K562 (cell line): Measurements from ENCODE around the gene BARX2. TPM values are rescaled to one million over a fixed set of nuclear protein-coding genes. Genes with fewer than 3 reads are reported as not detected.

Experiments
- ATAC-seq: fragments of 200-7000 bp; cut with Tn5 transposase; 3 replicates; pipeline ENCODE4 v1.9.1; 2020; ENCODE audit warnings: moderate library complexity
- BruUV-seq: library from RNA; stranded (reverse); fragments of 400-500 nt; replicated peaks from 2 replicates; lab custom pipeline; 2021; lab: Mats Ljungman, UMichigan
- CTCF ChIA-PET: fragments of 300-600 bp; formaldehyde crosslinking; extraction: SDS; loops from one replicate; lab custom pipeline; 2021; ENCODE audit warnings: low intra/inter-chr PET ratio; lab: Yijun Ruan, JAX
- POLR2A ChIA-PET: fragments of 300-600, 350-650 bp; sonication (Branson Sonifier 250); formaldehyde crosslinking; extraction: SDS; loops from one replicate; lab custom pipeline; 2021; ENCODE audit warnings: antibody characterized with exemption, inconsistent platforms; lab: Yijun Ruan, JAX
- DNase-seq, 4 experiments: peaks; one replicate each; pipeline versions ENCODE4 v3.0.0 to v3.0.0-alpha.2; 2011 to 2018; ENCODE audit warnings: low spot score in 3 of 4, mixed read lengths in 3 of 4; ENCODE audit errors: extremely low read depth in 1 of 4
- FAIRE-seq: peaks from 2 replicates; lab custom pipeline; 2011; peaks lifted over from hg19 to GRCh38; lab: Jason Lieb, UNC
- H2AFZ ChIP-seq: 2 replicates; pipeline ENCODE4 v1.6.0; 2011; ENCODE audit warnings: low read depth, low read length, control low read depth, inconsistent platforms
- H3K27ac ChIP-seq: fragments of 200-600 bp; 3 replicates; pipeline ENCODE4 v1.8.0; 2011; ENCODE audit warnings: low read depth, mild to moderate bottlenecking, control low read depth, inconsistent platforms, low read length, moderate library complexity, mixed read lengths; ENCODE audit errors: extremely low read depth
- H3K27me3 ChIP-seq, 2 experiments: fragments of 300-600 bp in 1 of 2; 2 replicates in 1 of 2; 3 replicates in 1 of 2; pipeline versions ENCODE4 v1.6.0 to v1.8.0; 2011; ENCODE audit warnings: inconsistent platforms in 2 of 2, low read length in 2 of 2, mild to moderate bottlenecking in 1 of 2, mixed read lengths in 1 of 2, moderate library complexity in 1 of 2; ENCODE audit not compliant: control insufficient read depth in 2 of 2, insufficient read depth in 2 of 2
- H3K36me3 ChIP-seq: fragments of 300-600 bp; 3 replicates; pipeline ENCODE4 v1.8.0; 2011; ENCODE audit warnings: mild to moderate bottlenecking, low read length, inconsistent platforms; ENCODE audit not compliant: control insufficient read depth, insufficient read depth
- H3K4me1 ChIP-seq, 2 experiments: fragments of 200-600 bp in 1 of 2; replicated peaks in 1 of 2; 2 replicates in 1 of 2; 3 replicates in 1 of 2; pipeline versions ENCODE4 v1.5.1 to v1.8.0; 2011; ENCODE audit warnings: inconsistent platforms in 2 of 2, low read length in 2 of 2, mild to moderate bottlenecking in 1 of 2, mixed read lengths in 1 of 2, moderate library complexity in 1 of 2; ENCODE audit not compliant: control insufficient read depth in 2 of 2, insufficient read depth in 2 of 2
- H3K4me2 ChIP-seq: 2 replicates; pipeline ENCODE4 v1.6.1; 2011; ENCODE audit warnings: low read length, control low read depth, inconsistent platforms, mixed read lengths; ENCODE audit not compliant: insufficient read depth
- H3K4me3 ChIP-seq: fragments of 200-600 bp; sonication (generic), shearing (Covaris generic); 2 replicates; pipeline ENCODE4 v1.5.1; 2016; ENCODE audit warnings: control low read depth, inconsistent platforms
- H3K79me2 ChIP-seq: fragments of 200-600 bp; 3 replicates; pipeline ENCODE4 v1.8.0; 2011; ENCODE audit warnings: low read length, inconsistent platforms; ENCODE audit not compliant: control insufficient read depth, insufficient read depth
- H3K9ac ChIP-seq, 2 experiments: 2 replicates each; pipeline versions ENCODE4 v1.6.0 to v1.6.1; 2011; ENCODE audit warnings: low read depth in 2 of 2, low read length in 2 of 2, control low read depth in 1 of 2, inconsistent platforms in 1 of 2, mild to moderate bottlenecking in 1 of 2, mixed read lengths in 1 of 2; ENCODE audit not compliant: insufficient read depth in 1 of 2
- H3K9me1 ChIP-seq: one replicate; pipeline ENCODE4 v1.6.0; 2011; ENCODE audit warnings: inconsistent platforms, mild to moderate bottlenecking, low read length, moderate library complexity; ENCODE audit not compliant: control insufficient read depth, insufficient read depth
- H3K9me3 ChIP-seq: replicated peaks from 2 replicates; pipeline ENCODE4 v1.5.1; 2011; ENCODE audit warnings: low read depth, low read length, inconsistent platforms; ENCODE audit not compliant: control insufficient read depth, insufficient read depth
- H4K20me1 ChIP-seq: replicated peaks from 2 replicates; pipeline ENCODE4 v1.6.1; 2011; ENCODE audit warnings: low read length, inconsistent platforms, mixed read lengths; ENCODE audit not compliant: control insufficient read depth, insufficient read depth
- CHAMP1 ChIP-seq: fragments of 450-650 bp; IDR thresholded peaks from 2 replicates; pipeline ENCODE4 v1.6.1; 2016; ENCODE audit warnings: mild to moderate bottlenecking
- DLX4 ChIP-seq: fragments of 250-450 bp; sonication (Bioruptor Pico); IDR thresholded peaks from 2 replicates; pipeline ENCODE4 v1.6.1; 2021; ENCODE audit warnings: mild to moderate bottlenecking
- HMG20B ChIP-seq: fragments of 250-450 bp; sonication (Bioruptor Pico); IDR thresholded peaks from 2 replicates; pipeline ENCODE4 v1.5.0; 2021; ENCODE audit warnings: mild to moderate bottlenecking
- NBN ChIP-seq: fragments of 450-650 bp; IDR thresholded peaks from 2 replicates; pipeline ENCODE4 v1.6.1; 2016; ENCODE audit warnings: low read depth, mild to moderate bottlenecking
- NFIC ChIP-seq: fragments of 450-650 bp; IDR thresholded peaks from 2 replicates; pipeline ENCODE4 v1.6.1; 2017; ENCODE audit warnings: mild to moderate bottlenecking, inconsistent platforms
- PHF8 ChIP-seq: fragments of 200-600 bp; sonication (generic); IDR thresholded peaks from 2 replicates; pipeline ENCODE4 v1.6.1; 2012; ENCODE audit warnings: mixed run types, mild to moderate bottlenecking, inconsistent platforms, low read length, moderate library complexity, borderline replicate concordance
- RERE ChIP-seq: sonication (generic); formaldehyde crosslinking; IDR thresholded peaks from 2 replicates; pipeline ENCODE4 v1.8.0; 2023; ENCODE audit warnings: missing genetic modification reagents, mild to moderate bottlenecking, borderline replicate concordance
- ZFP1 ChIP-seq: fragments of 450-650 bp; formaldehyde crosslinking; IDR thresholded peaks from 2 replicates; pipeline ENCODE4 v1.4.0; 2020; ENCODE audit warnings: mild to moderate bottlenecking, mixed read lengths
- ZNF3 ChIP-seq: fragments of 250-450 bp; sonication (Bioruptor Pico); IDR thresholded peaks from 2 replicates; pipeline ENCODE4 v1.5.0; 2021; ENCODE audit warnings: mild to moderate bottlenecking, moderate library complexity
- ZNF511 ChIP-seq: sonication (generic); formaldehyde crosslinking; IDR thresholded peaks from 2 replicates; pipeline ENCODE4 v1.8.0; 2022; ENCODE audit warnings: mild to moderate bottlenecking, missing genetic modification reagents
- in situ Hi-C: fragments of 300-500 bp; cut with MboI; formaldehyde crosslinking; loops from 4 replicates; pipeline ENCODE4 v1.15.0; 2018; ENCODE audit warnings: inconsistent platforms, mixed read lengths
- intact Hi-C: fragments of 100-400 bp; cut with micrococcal nuclease; formaldehyde crosslinking; loops from 2 replicates; pipeline ENCODE4 v1.14.2; 2022
- polyA plus RNA-seq, 8 experiments: library from polyadenylated mRNA; depleted of rRNA in 4 of 8; stranded (reverse) in 5 of 8; unstranded in 3 of 8; fragments of >200 nt; fragmentation: Nextera tagmentation in 2 of 8; fragmentation: Illumina TruSeq in 1 of 8; extraction: Ambion mirVana in 2 of 8; extraction: Trizol in 1 of 8; gene quantifications; 2 replicates each; pipeline versions ENCODE4 v1.2.1 to v1.2.3, GENCODE V29; 2011 to 2014; ENCODE audit warnings: inconsistent platforms in 1 of 8, missing spikeins in 1 of 8
- total RNA-seq, 7 experiments: library from RNA; depleted of rRNA in 6 of 7; stranded (reverse); fragments of >200 nt in 6 of 7; fragmentation: Illumina TruSeq in 2 of 7; extraction: Trizol in 2 of 7; gene quantifications; 2 replicates each; pipeline versions ENCODE4 v1.2.1 to v1.2.3, GENCODE V29; 2011 to 2021; ENCODE audit warnings: low replicate concordance in 1 of 7

BARX2 gene
- total and polyA plus RNA-seq, 9 of the 15 experiments (the other 6 are each of a cell fraction or from before 2014, with no cell fraction given), result not detected

GRCh38 chr11:129348813-129349212, 26.8 kb upstream of the BARX2 start:
- H3K79me2 ChIP-seq, result no peaks in the 10 kb centered on the region
- no peaks in the 10 kb centered on the region for H3K36me3 ChIP-seq
- CTCF ChIA-PET, result no interaction called here
- no peak for ATAC-seq
- H3K27ac ChIP-seq, result no peak overlapping the region
- intact Hi-C loops, result no loop called here
- H3K4me1 ChIP-seq, result no peaks in the 10 kb centered on the region
- in situ Hi-C loops, result no loop called here
- H3K9me1 ChIP-seq, result no peaks in the 10 kb centered on the region
- no peak overlapping the region for H3K4me2 ChIP-seq
- H3K9ac ChIP-seq, result no peak overlapping the region
- no peak overlapping the region for H3K4me3 ChIP-seq
- no peak for FAIRE-seq
- POLR2A ChIA-PET, result no interaction called here
- H2AFZ ChIP-seq, result no peak overlapping the region
- H3K9me3 ChIP-seq, result no peaks in the 10 kb centered on the region
- H4K20me1 ChIP-seq, result no peaks in the 10 kb centered on the region
- no TSS peak for BruUV-seq
- no peak for DNase-seq
- H3K27me3 ChIP-seq, result no peaks in the 10 kb centered on the region
- TF ChIP-seq HMG20B (CRISPR knock-in tag) (no peak), PHF8 (no peak), RERE (no peak), ZNF3 (CRISPR knock-in tag) (no peak), DLX4 (CRISPR knock-in tag) (no peak), ZNF511 (CRISPR knock-in tag) (no peak), NBN (no peak), ZFP1 (CRISPR knock-in tag) (no peak), CHAMP1 (no peak), NFIC (no peak)
